Measurements from ENCODE around the gene IFITM5. TPM values are rescaled to one million over a fixed set of nuclear protein-coding genes. Genes with fewer than 3 reads are reported as not detected.
A peak's percentile ranks its signal among the peaks of the same experiment; 100 is the strongest.

The IFITM5 gene
- not detected for total RNA-seq (ENCODE audit: unreplicated experiment)
- long read RNA-seq, result 0 reads

- peak within 1 kb of the TSS; percentile 13 for H3K27ac Mint-ChIP-seq (ENCODE audit: unreplicated experiment)
- no peak within 1 kb of the TSS for H3K4me3 Mint-ChIP-seq (ENCODE audit: unreplicated experiment)
- H3K9me3 Mint-ChIP-seq (ENCODE audit: unreplicated experiment), result no peaks in the 10 kb centered on the region
- H3K36me3 Mint-ChIP-seq (ENCODE audit: unreplicated experiment), result no peaks in the 10 kb centered on the region
- peak; percentile 15 for DNase-seq
- peaks cover 10% of the 10 kb centered on the region for H3K4me1 Mint-ChIP-seq (ENCODE audit: low read depth, unreplicated experiment)
- no peak for TF ChIP-seq CTCF (IDR thresholded peaks at IDR 0.05; ENCODE audit: partially characterized antibody, unreplicated experiment)
- H3K27me3 Mint-ChIP-seq (ENCODE audit: unreplicated experiment), result peaks cover 8% of the 10 kb centered on the region
Measured at GRCh38 chr11:299081-299891, at the start of gene IFITM5. Gene IFITM5 (minus strand): TSS chr11:299526. CDS start chr11:299490, 36 bp downstream.

DNA sequence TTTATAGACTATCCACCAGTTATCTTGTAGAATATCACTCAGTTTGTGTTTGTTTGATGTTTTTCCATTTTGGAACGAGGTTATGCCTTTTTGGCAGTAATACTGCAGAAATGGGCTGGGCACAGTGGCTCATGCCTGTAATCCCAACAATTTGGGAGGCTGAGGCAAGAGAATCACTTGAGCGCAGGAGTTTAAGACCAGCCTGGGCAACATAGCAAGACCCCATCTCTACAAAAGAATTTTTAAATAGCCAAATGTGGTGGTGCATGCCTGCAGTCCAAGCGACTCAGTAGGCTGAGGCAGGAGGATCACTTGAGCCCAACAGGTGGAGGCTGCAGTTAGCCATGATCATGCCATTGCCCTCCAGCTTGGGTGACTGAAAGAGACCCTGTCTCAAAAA lies 47.2 kb upstream of the IFITM5 start:
- peaks cover 1% of the 10 kb centered on the region for H3K27me3 Mint-ChIP-seq (ENCODE audit: unreplicated experiment)
- H3K27ac Mint-ChIP-seq (ENCODE audit: unreplicated experiment), result no peak overlapping the region

DNA sequence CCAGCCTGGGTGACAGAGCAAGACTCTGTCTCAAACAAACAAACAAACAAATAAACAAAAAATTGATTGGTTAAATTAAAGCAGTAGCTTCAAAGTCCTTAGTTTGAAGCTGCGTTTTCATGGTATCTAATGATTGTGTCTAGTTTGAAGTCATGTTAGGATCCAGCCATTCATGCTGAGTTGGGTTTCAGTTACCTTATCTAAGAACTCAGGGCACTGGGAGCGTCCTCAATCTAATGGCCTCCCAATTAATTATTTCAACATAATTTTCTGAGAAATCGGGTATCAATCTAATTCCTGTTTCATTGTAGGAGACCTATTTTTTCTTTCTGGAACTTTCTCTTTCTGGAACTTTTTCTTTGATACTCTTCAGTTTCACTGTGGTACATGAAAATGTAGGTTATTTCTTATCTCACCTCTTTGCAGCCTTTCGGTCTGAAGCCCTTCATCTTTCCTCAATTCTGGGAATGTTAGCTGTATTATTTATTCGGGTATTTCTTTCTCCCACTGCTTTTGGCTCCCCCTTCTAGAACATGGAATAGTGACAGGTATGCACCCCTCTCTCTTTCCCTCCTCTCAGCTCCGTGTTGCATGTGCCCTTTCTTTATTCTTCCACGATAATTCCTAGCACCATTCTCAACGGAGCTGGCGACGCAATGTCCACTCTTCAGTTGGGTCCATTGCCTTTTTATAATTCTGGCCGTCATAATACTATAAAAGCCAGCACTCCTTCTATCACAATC lies 45.7 kb upstream of the IFITM5 start:
- Mint-ChIP-seq H3K27me3 (ENCODE audit: unreplicated experiment) (peaks cover 1% of the 10 kb centered on the region), H3K36me3 (ENCODE audit: unreplicated experiment) (no peaks in the 10 kb centered on the region), H3K4me1 (ENCODE audit: low read depth, unreplicated experiment) (peaks cover 2% of the 10 kb centered on the region), H3K4me3 (ENCODE audit: unreplicated experiment) (no peak overlapping the region), H3K27ac (ENCODE audit: unreplicated experiment) (no peak overlapping the region), H3K9me3 (ENCODE audit: unreplicated experiment) (no peaks in the 10 kb centered on the region)
- TF ChIP-seq CTCF (IDR thresholded peaks at IDR 0.05; ENCODE audit: partially characterized antibody, unreplicated experiment), result no peak
- no peak for DNase-seq

More for the DNA sequence above, 47.2 kb upstream of the IFITM5 start:
- no peaks in the 10 kb centered on the region for H3K9me3 Mint-ChIP-seq (ENCODE audit: unreplicated experiment)
- no peak for DNase-seq
- H3K4me1 Mint-ChIP-seq (ENCODE audit: low read depth, unreplicated experiment), result no peaks in the 10 kb centered on the region
- H3K4me3 Mint-ChIP-seq (ENCODE audit: unreplicated experiment), result no peak overlapping the region
- no peaks in the 10 kb centered on the region for H3K36me3 Mint-ChIP-seq (ENCODE audit: unreplicated experiment)
- no peak for TF ChIP-seq CTCF (IDR thresholded peaks at IDR 0.05; ENCODE audit: partially characterized antibody, unreplicated experiment)

- Mint-ChIP-seq H3K4me3 (ENCODE audit: unreplicated experiment) (no peak overlapping the region), H3K4me1 (ENCODE audit: low read depth, unreplicated experiment) (peaks cover 2% of the 10 kb centered on the region), H3K36me3 (ENCODE audit: unreplicated experiment) (no peaks in the 10 kb centered on the region), H3K27me3 (ENCODE audit: unreplicated experiment) (peaks cover 1% of the 10 kb centered on the region), H3K27ac (ENCODE audit: unreplicated experiment) (no peak overlapping the region), H3K9me3 (ENCODE audit: unreplicated experiment) (no peaks in the 10 kb centered on the region)
- no peak for DNase-seq
- TF ChIP-seq CTCF (IDR thresholded peaks at IDR 0.05; ENCODE audit: partially characterized antibody, unreplicated experiment), result no peak
Measured at GRCh38 chr11:342328-342727, 43.0 kb upstream of the IFITM5 start.
